Esophagus squamous epithelium (tissue), 4 donors: Measurements from ENCODE around the gene XIRP2.

Source experiments
- POLR2A ChIP-seq, 4 donors: fragments of 450-650 bp; IDR thresholded peaks; one replicate each; pipeline ENCODE4 v1.6.1; 2017; ENCODE audit warnings: antibody characterized with exemption in 4 of 4, mild to moderate bottlenecking in 4 of 4, moderate library complexity in 3 of 4
- TF ChIP-seq, protein P1 (sequence below), 6 experiments: fragments of 450-650 bp in 4 of 6; fragments of 200-600 bp in 2 of 6; sonication (generic) in 2 of 6; IDR thresholded peaks; one replicate each; pipeline ENCODE4 v1.5.1; 2016 to 2019; ENCODE audit warnings: antibody characterized with exemption in 6 of 6, mild to moderate bottlenecking in 4 of 6, moderate library complexity in 4 of 6

GRCh38 chr2:166899676-166900075, 11.4 kb downstream of the XIRP2 start:
- TF ChIP-seq, protein P1, sequence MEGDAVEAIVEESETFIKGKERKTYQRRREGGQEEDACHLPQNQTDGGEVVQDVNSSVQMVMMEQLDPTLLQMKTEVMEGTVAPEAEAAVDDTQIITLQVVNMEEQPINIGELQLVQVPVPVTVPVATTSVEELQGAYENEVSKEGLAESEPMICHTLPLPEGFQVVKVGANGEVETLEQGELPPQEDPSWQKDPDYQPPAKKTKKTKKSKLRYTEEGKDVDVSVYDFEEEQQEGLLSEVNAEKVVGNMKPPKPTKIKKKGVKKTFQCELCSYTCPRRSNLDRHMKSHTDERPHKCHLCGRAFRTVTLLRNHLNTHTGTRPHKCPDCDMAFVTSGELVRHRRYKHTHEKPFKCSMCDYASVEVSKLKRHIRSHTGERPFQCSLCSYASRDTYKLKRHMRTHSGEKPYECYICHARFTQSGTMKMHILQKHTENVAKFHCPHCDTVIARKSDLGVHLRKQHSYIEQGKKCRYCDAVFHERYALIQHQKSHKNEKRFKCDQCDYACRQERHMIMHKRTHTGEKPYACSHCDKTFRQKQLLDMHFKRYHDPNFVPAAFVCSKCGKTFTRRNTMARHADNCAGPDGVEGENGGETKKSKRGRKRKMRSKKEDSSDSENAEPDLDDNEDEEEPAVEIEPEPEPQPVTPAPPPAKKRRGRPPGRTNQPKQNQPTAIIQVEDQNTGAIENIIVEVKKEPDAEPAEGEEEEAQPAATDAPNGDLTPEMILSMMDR (IDR thresholded peaks at IDR 0.05): no peak
- no peak for TF ChIP-seq POLR2A (IDR thresholded peaks at IDR 0.05)
